IMR-90 (cell line): ENCODE data around the gene IRF6. TPM values are rescaled to one million over a fixed set of nuclear protein-coding genes. Genes with fewer than 3 reads are reported as not detected.

Source experiments
- ATAC-seq: fragments of 200-7000 bp; cut with Tn5 transposase; 2 replicates; pipeline ENCODE4 v1.9.1; 2020; ENCODE audit warnings: low read depth, mild to moderate bottlenecking, moderate library complexity
- BruUV-seq: library from RNA; stranded (reverse); fragments of 400-500 nt; replicated peaks from 2 replicates; lab custom pipeline; 2021; lab: Mats Ljungman, UMichigan
- CTCF ChIA-PET: fragments of 300-600 bp; formaldehyde crosslinking; extraction: SDS; loops from one replicate; lab custom pipeline; 2021; ENCODE audit warnings: antibody characterized with exemption; lab: Yijun Ruan, JAX
- POLR2A ChIA-PET: fragments of 300-600 bp; sonication (Branson Sonifier 250); formaldehyde crosslinking; loops from one replicate; lab custom pipeline; 2022; ENCODE audit warnings: antibody characterized with exemption; ENCODE audit not compliant: unreplicated experiment; lab: Charles Lee
- DNase-seq: peaks from one replicate; pipeline ENCODE4 v3.0.0; 2013
- H2AFZ ChIP-seq: replicated peaks from 2 replicates; pipeline ENCODE3; 2013; ENCODE audit warnings: low read length, mild to moderate bottlenecking; ENCODE audit not compliant: poor library complexity
- H2AK5ac ChIP-seq: 2 replicates; pipeline ENCODE4 v1.6.1; 2013; ENCODE audit warnings: low read depth, low read length, inconsistent platforms
- H2AK9ac ChIP-seq: replicated peaks from 2 replicates; pipeline ENCODE3; 2013; ENCODE audit warnings: mild to moderate bottlenecking, low read depth, low read length, moderate library complexity; ENCODE audit not compliant: poor library complexity
- H2BK120ac ChIP-seq: 2 replicates; pipeline ENCODE4 v1.6.1; 2013; ENCODE audit warnings: low read depth, low read length, inconsistent platforms
- H2BK15ac ChIP-seq: 3 replicates; pipeline ENCODE4 v1.6.1; 2013; ENCODE audit warnings: low read depth, low read length, inconsistent platforms
- H2BK20ac ChIP-seq: 2 replicates; pipeline ENCODE4 v1.6.1; 2013; ENCODE audit warnings: low read depth, mild to moderate bottlenecking, inconsistent platforms, low read length, moderate library complexity
- H2BK5ac ChIP-seq: 2 replicates; pipeline ENCODE4 v1.6.1; 2013; ENCODE audit warnings: mild to moderate bottlenecking, low read depth, low read length, inconsistent platforms; ENCODE audit not compliant: poor library complexity, severe bottlenecking
- H3K14ac ChIP-seq: replicated peaks from 2 replicates; pipeline ENCODE4 v1.6.1; 2013; ENCODE audit warnings: low read depth, low read length, inconsistent platforms
- H3K18ac ChIP-seq: 2 replicates; pipeline ENCODE4 v1.6.1; 2013; ENCODE audit warnings: low read depth, low read length, control low read depth
- H3K23ac ChIP-seq: 2 replicates; pipeline ENCODE4 v1.6.1; 2013; ENCODE audit warnings: low read depth, low read length, inconsistent platforms
- H3K27ac ChIP-seq: 2 replicates; pipeline ENCODE4 v1.5.1; 2013; ENCODE audit warnings: mild to moderate bottlenecking, control low read depth, low read length; ENCODE audit not compliant: insufficient read depth
- H3K27me3 ChIP-seq: 2 replicates; pipeline ENCODE4 v1.6.1; 2013; ENCODE audit warnings: low read length; ENCODE audit not compliant: control insufficient read depth, insufficient read depth
- H3K36me3 ChIP-seq: 2 replicates; pipeline ENCODE4 v1.6.1; 2013; ENCODE audit warnings: low read length, mixed read lengths; ENCODE audit not compliant: control insufficient read depth, insufficient read depth
- H3K4ac ChIP-seq: 2 replicates; pipeline ENCODE4 v1.6.1; 2013; ENCODE audit warnings: low read depth, low read length, inconsistent platforms
- H3K4me1 ChIP-seq: 2 replicates; pipeline ENCODE4 v1.6.1; 2013; ENCODE audit warnings: low read length, mixed read lengths; ENCODE audit not compliant: control insufficient read depth, insufficient read depth
- H3K4me2 ChIP-seq: 2 replicates; pipeline ENCODE4 v1.6.1; 2013; ENCODE audit warnings: low read depth, mild to moderate bottlenecking, control low read depth, low read length, moderate library complexity
- H3K4me3 ChIP-seq: 2 replicates; pipeline ENCODE4 v1.5.1; 2013; ENCODE audit warnings: low read depth, mild to moderate bottlenecking, control low read depth, low read length, moderate library complexity; ENCODE audit not compliant: insufficient read depth
- H3K56ac ChIP-seq: 2 replicates; pipeline ENCODE4 v1.6.1; 2013; ENCODE audit warnings: low read length, inconsistent platforms; ENCODE audit not compliant: insufficient read depth; ENCODE audit errors: extremely low read depth
- H3K79me1 ChIP-seq, 2 experiments: 2 replicates each; pipeline ENCODE4 v1.6.1; 2013; ENCODE audit warnings: low read length in 2 of 2, inconsistent platforms in 1 of 2, low read depth in 1 of 2
- H3K9ac ChIP-seq: 2 replicates; pipeline ENCODE4 v1.6.1; 2013; ENCODE audit warnings: low read depth, low read length, control low read depth
- H3K9me1 ChIP-seq: 2 replicates; pipeline ENCODE4 v1.6.1; 2013; ENCODE audit warnings: low read length, inconsistent platforms; ENCODE audit not compliant: insufficient read depth
- H3K9me3 ChIP-seq: 2 replicates; pipeline ENCODE4 v1.6.1; 2013; ENCODE audit warnings: low read length; ENCODE audit not compliant: control insufficient read depth, insufficient read depth
- H4K20me1 ChIP-seq: 2 replicates; pipeline ENCODE4 v1.6.1; 2013; ENCODE audit warnings: low read length, inconsistent platforms; ENCODE audit not compliant: insufficient read depth
- H4K5ac ChIP-seq: 2 replicates; pipeline ENCODE4 v1.6.1; 2013; ENCODE audit warnings: mild to moderate bottlenecking, low read depth, low read length, control low read depth
- H4K8ac ChIP-seq, 2 experiments: 2 replicates each; pipeline ENCODE4 v1.6.1; 2013; ENCODE audit warnings: low read depth in 2 of 2, low read length in 2 of 2, control low read depth in 1 of 2, inconsistent platforms in 1 of 2
- H4K91ac ChIP-seq: 2 replicates; pipeline ENCODE4 v1.6.1; 2013; ENCODE audit warnings: low read depth, low read length, inconsistent platforms; ENCODE audit not compliant: insufficient read depth
- BHLHE40 ChIP-seq: fragments of 150-350 bp; IDR thresholded peaks from 2 replicates; pipeline ENCODE4 v1.6.1; 2016; ENCODE audit warnings: mild to moderate bottlenecking, low read depth, low read length
- CEBPB ChIP-seq: IDR thresholded peaks from 2 replicates; pipeline ENCODE4 v1.6.1; 2012; ENCODE audit warnings: low read depth, low read length, improper control_type of control experiment
- CHD1 ChIP-seq: IDR thresholded peaks from 2 replicates; pipeline ENCODE4 v1.6.1; 2012; ENCODE audit warnings: low read depth, low read length, improper control_type of control experiment
- ELK1 ChIP-seq: fragments of 150-350 bp; IDR thresholded peaks from 2 replicates; pipeline ENCODE4 v1.6.1; 2016; ENCODE audit warnings: low read depth, mild to moderate bottlenecking, low read length, moderate library complexity, borderline replicate concordance
- FOS ChIP-seq: fragments of 150-350 bp; IDR thresholded peaks from 2 replicates; pipeline ENCODE4 v1.6.1; 2016; ENCODE audit warnings: low read depth, low read length
- MAFK ChIP-seq: IDR thresholded peaks from 2 replicates; pipeline ENCODE4 v1.6.1; 2012; ENCODE audit warnings: low read depth, low read length, improper control_type of control experiment
- MAZ ChIP-seq: IDR thresholded peaks from 2 replicates; pipeline ENCODE4 v1.6.1; 2012; ENCODE audit warnings: low read depth, mild to moderate bottlenecking, low read length, improper control_type of control experiment, moderate library complexity, borderline replicate concordance
- MXI1 ChIP-seq: IDR thresholded peaks from 2 replicates; pipeline ENCODE4 v1.6.1; 2012; ENCODE audit warnings: low read depth, mild to moderate bottlenecking, low read length, moderate library complexity, borderline replicate concordance
- NFE2L2 ChIP-seq: fragments of 150-350 bp; IDR thresholded peaks from 2 replicates; pipeline ENCODE4 v1.6.1; 2016; ENCODE audit warnings: low read depth, mild to moderate bottlenecking, low read length
- POLR2A ChIP-seq: IDR thresholded peaks from 2 replicates; pipeline ENCODE4 v1.6.1; 2012; ENCODE audit warnings: mild to moderate bottlenecking, low read depth, low read length
- RAD21 ChIP-seq: IDR thresholded peaks from 2 replicates; pipeline ENCODE4 v1.6.1; 2012; ENCODE audit warnings: low read length, improper control_type of control experiment
- RCOR1 ChIP-seq: IDR thresholded peaks from 2 replicates; pipeline ENCODE4 v1.6.1; 2012; ENCODE audit warnings: mild to moderate bottlenecking, low read length, improper control_type of control experiment; ENCODE audit not compliant: insufficient replicate concordance
- RFX5 ChIP-seq: IDR thresholded peaks from 2 replicates; pipeline ENCODE4 v1.8.0; 2012; ENCODE audit warnings: low read depth, mild to moderate bottlenecking, low read length, moderate library complexity
- SMC3 ChIP-seq: fragments of 150-350 bp; IDR thresholded peaks from 2 replicates; pipeline ENCODE4 v1.6.1; 2016; ENCODE audit warnings: low read depth, mild to moderate bottlenecking, antibody characterized with exemption, low read length, moderate library complexity
- USF2 ChIP-seq: fragments of 150-350 bp; IDR thresholded peaks from 2 replicates; pipeline ENCODE4 v1.6.1; 2017; ENCODE audit warnings: mild to moderate bottlenecking, antibody characterized with exemption, low read length, low read depth
- WGBS, 2 experiments: methylation state at CpG; one replicate each; pipeline versions ENCODE4 v1.1.5 to v1.1.7; 2013; ENCODE audit warnings: missing lambda C conversion rate in 2 of 2; ENCODE audit not compliant: insufficient read length in 1 of 2; ENCODE audit errors: extremely low coverage in 2 of 2; 5-methylcytosine and 5-hydroxymethylcytosine counted together
- dilution Hi-C: fragments of 300-500 bp; cut with HindIII; formaldehyde crosslinking; loops from one replicate; pipeline ENCODE4 v1.14.3; 2018; ENCODE audit warnings: low sequenced_read_pairs; ENCODE audit not compliant: unreplicated experiment
- in situ Hi-C: fragments of 300-500 bp; cut with MboI; formaldehyde crosslinking; loops from 3 replicates; pipeline ENCODE4 v1.14.3; 2019; ENCODE audit warnings: low sequenced_read_pairs, inconsistent platforms, mixed read lengths
- intact Hi-C: fragments of 100-400 bp; cut with micrococcal nuclease; formaldehyde crosslinking; loops from 2 replicates; pipeline ENCODE4 v1.10.0; 2022
- polyA plus RNA-seq, 3 experiments: library from polyadenylated mRNA; depleted of rRNA; stranded (reverse); fragments of >200 nt; gene quantifications; 2 replicates each; pipeline ENCODE4 v1.2.3, GENCODE V29; 2012; ENCODE audit warnings: low replicate concordance in 1 of 3
- total RNA-seq: library from RNA; depleted of rRNA; stranded (reverse); fragments of >200 nt; gene quantifications from 2 replicates; pipeline ENCODE4 v1.2.3, GENCODE V29; 2012
- TF ChIP-seq, protein P1 (sequence below): conservative IDR thresholded peaks from 2 replicates; pipeline ENCODE4 v1.5.1; 2012; ENCODE audit warnings: mild to moderate bottlenecking, low read depth, low read length, improper control_type of control experiment

Gene IRF6
- total and polyA plus RNA-seq, 2 of the 4 experiments (the other 2 are of a cell fraction), result 1.2 to 2.9 TPM

DNA sequence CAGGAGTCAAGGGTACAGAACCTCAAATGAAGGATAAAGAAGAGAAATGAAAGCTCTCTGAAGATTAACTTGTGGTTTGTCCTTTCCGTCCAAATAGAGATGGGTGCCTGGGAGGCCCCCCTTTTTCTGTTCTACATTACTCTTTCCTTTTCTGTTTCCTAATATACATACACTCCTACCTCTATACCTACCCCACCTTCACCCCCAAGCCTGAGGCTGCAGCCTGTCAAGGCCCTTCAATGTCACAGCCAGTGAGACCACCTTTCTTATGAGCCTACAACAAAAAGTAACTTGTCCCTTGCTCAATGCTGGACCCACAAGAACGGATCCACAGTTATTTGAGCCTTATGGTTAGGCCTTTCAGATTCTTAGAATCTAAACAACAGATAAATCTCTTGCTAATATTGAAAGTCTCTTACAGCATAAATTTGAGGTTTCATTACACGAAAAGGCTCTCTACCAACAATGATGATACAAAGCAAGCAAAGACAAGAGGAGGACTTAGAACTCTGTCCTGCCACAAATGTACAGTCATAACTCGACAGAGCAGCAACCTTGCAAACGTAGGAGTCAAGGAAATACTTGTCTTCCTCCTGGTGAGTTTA is 54.2 kb downstream of the IRF6 start:
- H3K36me3 ChIP-seq, result no peaks in the 10 kb centered on the region
- no peak overlapping the region for H2BK15ac ChIP-seq
- POLR2A ChIA-PET, result no interaction called here
- no peak overlapping the region for H2AFZ ChIP-seq
- H3K4me1 ChIP-seq, result no peaks in the 10 kb centered on the region
- no peak overlapping the region for H3K4ac ChIP-seq
- no peak overlapping the region for H3K18ac ChIP-seq
- no peaks in the 10 kb centered on the region for H3K79me1 ChIP-seq
- no peak overlapping the region for H3K4me3 ChIP-seq
- WGBS, 2 experiments, result 40% methylated on average over 1 of the region's 5 CpGs; no CpG with 5 or more reads in 1 of the 2 experiments
- H4K8ac ChIP-seq, result no peak overlapping the region
- CTCF ChIA-PET, result no interaction called here
- no peak overlapping the region for H3K9ac ChIP-seq
- BruUV-seq, result no TSS peak
- H3K9me1 ChIP-seq, result 0 out of 2 replicates have a peak, but pooled peaks cover 3% of the 10 kb centered on the region
- no peak overlapping the region for H2AK5ac ChIP-seq
- in situ Hi-C loops, result no loop called here
- H3K27me3 ChIP-seq, result 0 out of 2 replicates have a peak, but pooled peaks cover 3% of the 10 kb centered on the region
- no peak overlapping the region for H4K91ac ChIP-seq
- no peak overlapping the region for H2AK9ac ChIP-seq
- no peak for TF ChIP-seq ELK1
- TF ChIP-seq MAZ, result no peak
- TF ChIP-seq MAFK, result no peak
- TF ChIP-seq SMC3, result no peak
- TF ChIP-seq BHLHE40, result no peak
- TF ChIP-seq FOS, result no peak
- no peak for TF ChIP-seq CHD1
- TF ChIP-seq POLR2A, result no peak
- TF ChIP-seq RCOR1, result no peak
- TF ChIP-seq, protein P1, sequence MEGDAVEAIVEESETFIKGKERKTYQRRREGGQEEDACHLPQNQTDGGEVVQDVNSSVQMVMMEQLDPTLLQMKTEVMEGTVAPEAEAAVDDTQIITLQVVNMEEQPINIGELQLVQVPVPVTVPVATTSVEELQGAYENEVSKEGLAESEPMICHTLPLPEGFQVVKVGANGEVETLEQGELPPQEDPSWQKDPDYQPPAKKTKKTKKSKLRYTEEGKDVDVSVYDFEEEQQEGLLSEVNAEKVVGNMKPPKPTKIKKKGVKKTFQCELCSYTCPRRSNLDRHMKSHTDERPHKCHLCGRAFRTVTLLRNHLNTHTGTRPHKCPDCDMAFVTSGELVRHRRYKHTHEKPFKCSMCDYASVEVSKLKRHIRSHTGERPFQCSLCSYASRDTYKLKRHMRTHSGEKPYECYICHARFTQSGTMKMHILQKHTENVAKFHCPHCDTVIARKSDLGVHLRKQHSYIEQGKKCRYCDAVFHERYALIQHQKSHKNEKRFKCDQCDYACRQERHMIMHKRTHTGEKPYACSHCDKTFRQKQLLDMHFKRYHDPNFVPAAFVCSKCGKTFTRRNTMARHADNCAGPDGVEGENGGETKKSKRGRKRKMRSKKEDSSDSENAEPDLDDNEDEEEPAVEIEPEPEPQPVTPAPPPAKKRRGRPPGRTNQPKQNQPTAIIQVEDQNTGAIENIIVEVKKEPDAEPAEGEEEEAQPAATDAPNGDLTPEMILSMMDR, result no peak
- TF ChIP-seq USF2, result no peak
- no peak for TF ChIP-seq NFE2L2
- TF ChIP-seq MXI1, result no peak
- TF ChIP-seq RFX5, result no peak
- TF ChIP-seq CEBPB, result no peak
- TF ChIP-seq RAD21, result no peak
- dilution Hi-C loops, result no loop called here
- H3K27ac ChIP-seq, result no peak overlapping the region
- H4K5ac ChIP-seq, result no peak overlapping the region
- no peak overlapping the region for H2BK5ac ChIP-seq
- H3K4me2 ChIP-seq, result no peak overlapping the region
- H3K23ac ChIP-seq, result no peak overlapping the region
- DNase-seq (no peak), ATAC-seq (no peak)
- no peak overlapping the region for H2BK20ac ChIP-seq
- no peak overlapping the region for H3K56ac ChIP-seq
- no peak overlapping the region for H3K14ac ChIP-seq
- H3K9me3 ChIP-seq, result no peaks in the 10 kb centered on the region
- no peaks in the 10 kb centered on the region for H4K20me1 ChIP-seq
- intact Hi-C loops, result no loop called here
- H2BK120ac ChIP-seq, result no peak overlapping the region
